Prostate gland (tissue), 2 donors: Measurements from ENCODE around the gene ALK. TPM values are rescaled to one million over a fixed set of nuclear protein-coding genes. Genes with fewer than 3 reads are reported as not detected.

ENCODE experiments used
- DNase-seq: peaks from one replicate; pipeline ENCODE4 v3.0.0-alpha.2; 2019; ENCODE audit warnings: low spot score
- H3K27ac ChIP-seq, 2 donors: fragments of 200-600 bp; sonication (generic); 2 replicates each; pipeline ENCODE4 v1.5.1; 2017 to 2019
- H3K27me3 ChIP-seq: fragments of 200-600 bp; sonication (generic); replicated peaks from 2 replicates; pipeline ENCODE4 v1.5.1; 2019; ENCODE audit not compliant: insufficient read depth
- H3K36me3 ChIP-seq, 2 donors: fragments of 200-600 bp; sonication (generic); 1 replicate in 1 of 2; 2 replicates in 1 of 2; pipeline versions ENCODE4 v1.5.1 to v1.8.1; 2017 to 2019
- H3K4me1 ChIP-seq: fragments of 200-600 bp; sonication (generic); replicated peaks from 2 replicates; pipeline ENCODE4 v1.5.1; 2019
- H3K4me3 ChIP-seq, 2 donors: fragments of 200-600 bp; sonication (generic); 2 replicates each; pipeline ENCODE4 v1.5.1; 2017 to 2019
- H3K9me3 ChIP-seq: fragments of 200-600 bp; sonication (generic); 2 replicates; pipeline ENCODE4 v1.5.1; 2017
- POLR2A ChIP-seq: fragments of 450-650 bp; IDR thresholded peaks from one replicate; pipeline ENCODE4 v1.6.1; 2016; ENCODE audit warnings: antibody characterized with exemption, mild to moderate bottlenecking
- POLR2AphosphoS5 ChIP-seq: sonication (generic); formaldehyde crosslinking; IDR thresholded peaks from one replicate; pipeline ENCODE4 v1.6.1; 2017; ENCODE audit warnings: antibody characterized with exemption
- WGBS: methylation state at CpG from one replicate; pipeline ENCODE4 v1.1.5; 2018; 5-methylcytosine and 5-hydroxymethylcytosine counted together
- intact Hi-C: fragments of 100-400 bp; cut with DNase I; formaldehyde crosslinking; loops from one replicate; pipeline ENCODE4 v1.14.2; 2022
- total RNA-seq, 2 donors: library from RNA; depleted of rRNA; stranded (reverse); fragments of >200 nt; gene quantifications; one replicate each; pipeline ENCODE4 v1.1.0, GENCODE V29; 2016
- TF ChIP-seq, protein P1 (sequence below), 4 experiments: fragments of 200-600 bp in 2 of 4; fragments of 450-650 bp in 2 of 4; sonication (generic) in 2 of 4; IDR thresholded peaks; 1 replicate in 3 of 4; 2 replicates in 1 of 4; pipeline ENCODE4 v1.5.1; 2016 to 2019; ENCODE audit warnings: antibody characterized with exemption in 4 of 4, mild to moderate bottlenecking in 2 of 4, moderate library complexity in 2 of 4

ALK gene
- total RNA-seq, 2 donors from 2014 or later = 0.14 to 1.2 TPM

DNA sequence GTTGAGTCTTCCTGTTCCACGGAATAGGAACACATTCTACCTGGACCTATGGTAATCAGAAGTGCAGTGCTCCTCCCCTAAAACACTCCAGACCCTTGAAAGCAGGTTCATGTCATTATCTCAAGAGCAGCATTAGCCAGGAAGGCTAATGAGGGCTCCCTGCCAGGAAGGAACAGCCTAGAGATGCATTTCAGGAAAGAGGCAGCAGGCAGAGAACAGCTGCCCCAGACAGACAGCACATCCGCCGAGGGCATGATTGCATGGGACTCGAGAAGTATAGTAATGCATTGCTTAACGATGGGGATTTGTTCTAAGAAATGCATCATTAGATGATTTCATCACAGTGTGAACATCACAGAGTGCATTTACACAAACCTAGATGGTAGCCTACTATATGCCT, 171.5 kb downstream of the ALK start:
- Histone ChIP-seq H3K9me3 (no peaks in the 10 kb centered on the region), H3K36me3 (no peaks in the 10 kb centered on the region), H3K27ac (no peak overlapping the region), H3K4me3 (no peak overlapping the region), H3K4me1 (no peaks in the 10 kb centered on the region), H3K27me3 (no peaks in the 10 kb centered on the region)
- intact Hi-C loops = no loop called here
- WGBS = 87% methylated on average over 5 of the region's 5 CpGs
- no peak for TF ChIP-seq POLR2A
- DNase-seq = no peak

DNA sequence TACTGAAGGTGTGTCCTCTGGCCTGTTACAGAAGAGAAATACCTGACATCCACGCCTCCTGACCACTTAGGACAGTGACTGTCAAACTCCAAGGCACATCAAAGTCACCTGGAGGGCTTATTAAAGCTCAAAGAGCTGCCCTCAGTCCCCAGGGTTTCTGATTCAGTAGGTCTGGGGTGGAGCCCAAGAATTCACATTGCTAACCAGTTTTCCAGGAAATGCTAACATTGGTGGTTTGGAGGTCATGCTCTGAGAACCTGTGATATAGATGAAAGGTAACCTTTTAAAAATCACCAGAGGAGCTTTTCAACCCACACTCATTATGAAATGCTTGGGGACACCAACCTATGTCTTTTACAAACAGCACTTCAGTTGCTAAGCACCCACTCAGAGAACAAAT, 172.3 kb downstream of the ALK start:
- Histone ChIP-seq H3K27ac (no peak overlapping the region), H3K27me3 (no peaks in the 10 kb centered on the region), H3K4me3 (no peak overlapping the region), H3K9me3 (no peaks in the 10 kb centered on the region), H3K36me3 (no peaks in the 10 kb centered on the region), H3K4me1 (no peaks in the 10 kb centered on the region)
- no peak for DNase-seq
- 100% methylated on average over 1 of the region's 1 CpG for WGBS
- no peak for TF ChIP-seq POLR2A
- TF ChIP-seq POLR2AphosphoS5 = no peak
- TF ChIP-seq, protein P1, sequence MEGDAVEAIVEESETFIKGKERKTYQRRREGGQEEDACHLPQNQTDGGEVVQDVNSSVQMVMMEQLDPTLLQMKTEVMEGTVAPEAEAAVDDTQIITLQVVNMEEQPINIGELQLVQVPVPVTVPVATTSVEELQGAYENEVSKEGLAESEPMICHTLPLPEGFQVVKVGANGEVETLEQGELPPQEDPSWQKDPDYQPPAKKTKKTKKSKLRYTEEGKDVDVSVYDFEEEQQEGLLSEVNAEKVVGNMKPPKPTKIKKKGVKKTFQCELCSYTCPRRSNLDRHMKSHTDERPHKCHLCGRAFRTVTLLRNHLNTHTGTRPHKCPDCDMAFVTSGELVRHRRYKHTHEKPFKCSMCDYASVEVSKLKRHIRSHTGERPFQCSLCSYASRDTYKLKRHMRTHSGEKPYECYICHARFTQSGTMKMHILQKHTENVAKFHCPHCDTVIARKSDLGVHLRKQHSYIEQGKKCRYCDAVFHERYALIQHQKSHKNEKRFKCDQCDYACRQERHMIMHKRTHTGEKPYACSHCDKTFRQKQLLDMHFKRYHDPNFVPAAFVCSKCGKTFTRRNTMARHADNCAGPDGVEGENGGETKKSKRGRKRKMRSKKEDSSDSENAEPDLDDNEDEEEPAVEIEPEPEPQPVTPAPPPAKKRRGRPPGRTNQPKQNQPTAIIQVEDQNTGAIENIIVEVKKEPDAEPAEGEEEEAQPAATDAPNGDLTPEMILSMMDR (IDR thresholded peaks at IDR 0.05) = no peak
- intact Hi-C loops = no loop called here

DNA sequence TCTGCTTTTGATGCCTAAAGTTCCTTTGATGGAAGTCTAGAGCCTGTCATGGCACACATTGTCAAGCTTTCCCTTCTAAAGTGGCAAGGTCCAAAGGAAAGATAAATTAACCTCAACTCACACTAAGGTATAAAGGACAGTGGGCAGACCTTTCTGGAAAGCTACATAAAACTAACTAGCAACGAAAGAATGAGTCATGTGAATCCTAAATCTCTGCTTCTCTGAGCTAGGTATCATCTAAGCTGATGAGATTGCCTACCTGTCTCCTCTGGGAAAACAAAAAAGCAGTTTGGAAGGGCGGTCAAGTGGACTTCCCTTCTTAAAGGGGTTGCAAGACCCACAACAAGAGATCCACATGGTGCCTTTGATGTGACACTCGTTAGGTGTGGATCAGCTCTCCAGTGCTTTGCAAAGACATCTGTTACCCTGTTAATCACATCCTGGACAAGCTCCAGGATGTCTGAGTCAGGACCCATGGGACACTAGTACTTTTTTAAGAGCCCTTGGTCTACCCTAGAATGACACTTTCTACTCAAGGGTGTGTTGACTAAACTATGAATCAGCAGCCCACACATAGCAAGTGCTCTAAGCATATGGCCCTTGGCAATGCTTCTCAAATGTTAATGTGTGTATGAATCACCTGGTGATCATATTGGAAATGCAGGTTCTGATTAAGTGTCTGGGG, 173.5 kb downstream of the ALK start:
- 72% methylated on average over 3 of the region's 3 CpGs for WGBS
- no peaks in the 10 kb centered on the region for H3K4me1 ChIP-seq
- intact Hi-C loops = no loop called here

DNA sequence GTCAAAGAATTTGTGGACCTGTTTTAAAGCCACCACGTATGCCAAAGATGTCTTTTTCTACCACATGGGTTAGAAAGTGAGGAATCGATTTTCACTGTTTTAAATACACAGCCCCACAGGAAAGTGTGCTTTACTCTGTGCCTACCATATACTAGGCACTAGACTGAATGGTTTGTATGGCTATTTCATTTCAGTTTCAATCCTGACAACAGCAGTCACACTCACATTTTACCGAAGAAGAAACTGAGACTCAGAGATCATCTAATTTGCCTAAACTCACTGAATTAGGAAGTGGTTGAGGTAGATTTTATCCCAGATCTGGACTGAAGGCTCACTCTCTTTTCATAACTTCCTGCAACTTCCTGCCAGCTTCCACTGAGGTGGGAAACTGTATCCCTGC, 176.4 kb downstream of the ALK start:
- Histone ChIP-seq H3K4me3 (no peak overlapping the region), H3K27me3 (no peaks in the 10 kb centered on the region), H3K9me3 (no peaks in the 10 kb centered on the region), H3K4me1 (no peaks in the 10 kb centered on the region), H3K36me3 (no peaks in the 10 kb centered on the region), H3K27ac (no peak overlapping the region)
- WGBS = 71% methylated on average over 3 of the region's 3 CpGs
- no peak for TF ChIP-seq POLR2AphosphoS5
- TF ChIP-seq, protein P1 (IDR thresholded peaks at IDR 0.05) = no peak
- DNase-seq = no peak
- intact Hi-C loops = no loop called here

More for the DNA sequence above, 173.5 kb downstream of the ALK start:
- Histone ChIP-seq H3K27ac (no peak overlapping the region), H3K9me3 (no peaks in the 10 kb centered on the region), H3K4me3 (no peak overlapping the region), H3K27me3 (no peaks in the 10 kb centered on the region), H3K36me3 (no peaks in the 10 kb centered on the region)
- DNase-seq = no peak
- TF ChIP-seq POLR2AphosphoS5 = no peak

DNA sequence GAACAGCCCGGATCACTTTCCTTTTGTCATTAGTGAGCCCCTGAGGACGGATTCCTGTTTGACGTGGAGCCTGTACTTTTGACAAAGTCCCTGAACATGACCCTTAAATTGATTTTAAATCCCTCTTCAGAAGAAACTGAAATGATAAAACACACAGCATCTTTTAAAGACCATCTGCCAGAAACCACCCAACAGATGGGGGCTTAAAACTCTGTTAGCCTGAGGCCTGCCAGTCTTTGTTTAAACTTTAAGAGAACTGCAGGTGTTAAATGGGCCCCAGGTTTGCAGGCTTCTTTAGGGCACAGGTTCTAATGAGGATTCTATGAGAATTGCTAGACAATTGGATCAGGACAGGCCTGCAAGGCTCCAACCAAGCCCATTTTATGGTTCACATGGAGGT, 177.9 kb downstream of the ALK start:
- 85% methylated on average over 3 of the region's 3 CpGs for WGBS
- H3K27ac ChIP-seq = no peak overlapping the region

DNA sequence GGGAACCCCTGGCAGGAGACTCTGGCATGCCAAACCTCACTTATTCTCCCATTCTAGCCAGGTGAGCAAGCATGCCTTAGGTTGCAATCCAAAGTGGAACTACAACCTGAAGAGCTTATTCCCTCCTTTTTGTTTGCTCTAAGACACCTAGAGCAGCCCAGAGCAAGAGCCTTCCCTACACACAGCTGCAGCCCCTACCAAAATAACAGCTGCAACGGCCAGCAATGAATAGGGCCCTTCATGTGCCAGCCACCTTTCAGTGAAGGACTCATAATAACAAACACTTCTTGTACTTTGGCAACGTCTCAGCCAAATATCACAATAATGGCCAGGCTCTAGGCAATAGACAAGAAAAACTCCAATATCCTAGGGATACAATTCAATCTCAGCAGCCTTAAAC, 178.7 kb downstream of the ALK start:
- intact Hi-C loops = no loop called here
- H3K4me1 ChIP-seq = no peaks in the 10 kb centered on the region
- no peaks in the 10 kb centered on the region for H3K27me3 ChIP-seq
- no peak overlapping the region for H3K27ac ChIP-seq
- TF ChIP-seq POLR2A (no peak), POLR2AphosphoS5 (no peak)
- TF ChIP-seq, protein P1 (IDR thresholded peaks at IDR 0.05) = no peak
- H3K9me3 ChIP-seq = no peaks in the 10 kb centered on the region
- 27% methylated on average over 2 of the region's 2 CpGs for WGBS
- no peak overlapping the region for H3K4me3 ChIP-seq
- DNase-seq = no peak
- H3K36me3 ChIP-seq = no peaks in the 10 kb centered on the region

More for the DNA sequence above, 177.9 kb downstream of the ALK start:
- no peak for DNase-seq
- no peak overlapping the region for H3K4me3 ChIP-seq
- H3K4me1 ChIP-seq = no peaks in the 10 kb centered on the region
- H3K36me3 ChIP-seq = no peaks in the 10 kb centered on the region
- H3K27me3 ChIP-seq = no peaks in the 10 kb centered on the region
- TF ChIP-seq, protein P1 (IDR thresholded peaks at IDR 0.05) = no peak
- intact Hi-C loops = no loop called here
- no peaks in the 10 kb centered on the region for H3K9me3 ChIP-seq
